Cardiac muscle cell (in vitro differentiated cells and primary cell): Measurements from ENCODE around the gene APOA1. TPM values are rescaled to one million over a fixed set of nuclear protein-coding genes. Genes with fewer than 3 reads are reported as not detected.

Experiments used
- DNase-seq, 2 donors: peaks; one replicate each; pipeline versions ENCODE4 v3.0.0 to v3.0.0-alpha.2; 2010 to 2017; ENCODE audit warnings: low read depth in 1 of 2, low spot score in 1 of 2
- H3K27ac ChIP-seq: fragments of 200-600 bp; sonication (generic); 2 replicates; pipeline ENCODE4 v1.5.1; 2016
- H3K27me3 ChIP-seq: fragments of 200-600 bp; sonication (generic); 2 replicates; pipeline ENCODE4 v1.6.0; 2016; ENCODE audit warnings: control low read depth
- H3K36me3 ChIP-seq: fragments of 200-600 bp; sonication (generic); 2 replicates; pipeline ENCODE4 v1.5.1; 2016; ENCODE audit warnings: control low read depth
- H3K4me1 ChIP-seq: fragments of 200-600 bp; sonication (generic); 2 replicates; pipeline ENCODE4 v1.8.1; 2017; ENCODE audit warnings: low read depth, mild to moderate bottlenecking, mixed run types
- H3K4me3 ChIP-seq: fragments of 200-600 bp; sonication (generic); 2 replicates; pipeline ENCODE4 v1.5.1; 2016; ENCODE audit warnings: mild to moderate bottlenecking
- H3K9me3 ChIP-seq: fragments of 200-600 bp; sonication (generic); 2 replicates; pipeline ENCODE4 v1.5.1; 2017; ENCODE audit warnings: low read depth, mild to moderate bottlenecking, control low read depth
- polyA plus RNA-seq: library from polyadenylated mRNA; unstranded; fragments of >200 nt; fragmentation: Nextera tagmentation; extraction: Ambion mirVana; gene quantifications from 2 replicates; pipeline ENCODE4 v1.2.1, GENCODE V29; 2016
- total RNA-seq: library from RNA; depleted of rRNA; stranded (reverse); fragments of >200 nt; gene quantifications from 2 replicates; pipeline ENCODE4 v1.2.3, GENCODE V29; 2016
- TF ChIP-seq, protein P1 (sequence below): IDR thresholded peaks from 2 replicates; pipeline ENCODE4 v1.5.1; 2012; ENCODE audit warnings: low read depth, mild to moderate bottlenecking, low read length

The APOA1 gene
- total and polyA plus RNA-seq, 2 experiments from 2014 or later = 56.3 to 117 TPM

DNA sequence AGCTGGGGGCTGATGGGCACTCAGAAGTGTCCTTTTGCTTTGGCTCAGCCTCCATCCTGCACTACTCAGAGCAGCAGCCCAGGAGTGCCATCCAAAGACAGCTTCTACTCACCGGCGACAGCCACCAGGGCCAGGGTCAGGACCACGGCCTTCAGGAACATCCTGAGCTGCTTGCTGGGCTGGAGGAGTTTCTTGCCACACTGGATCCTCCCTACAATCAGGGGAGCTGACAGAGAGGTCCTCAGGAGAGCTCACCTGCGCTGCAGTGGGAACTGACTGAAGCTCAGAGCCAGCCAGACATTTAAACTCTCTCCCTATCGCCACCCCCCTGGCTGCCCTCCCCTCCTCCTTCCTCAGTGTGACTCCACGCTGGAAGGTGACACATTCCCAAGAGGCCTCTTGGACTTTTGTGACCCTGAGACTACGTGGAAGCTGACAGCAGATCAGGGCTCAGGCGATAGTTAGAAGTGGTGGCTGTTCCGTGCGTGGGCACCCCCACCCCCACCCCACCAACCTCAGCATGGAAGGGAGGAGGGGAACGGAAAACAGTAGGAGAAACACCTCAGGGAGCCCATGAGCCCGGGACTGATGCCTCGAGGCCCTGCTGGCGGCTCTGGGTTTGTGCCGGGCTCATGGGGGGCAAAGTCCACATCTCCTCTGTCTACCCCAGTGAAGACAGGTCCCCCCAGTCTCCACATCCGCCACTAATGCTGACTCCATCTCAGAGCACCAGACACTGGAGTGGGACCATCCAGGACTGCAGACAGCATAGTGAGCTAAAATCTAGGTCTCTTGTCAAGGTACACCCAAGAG lies 14.2 kb downstream of the APOA1 start, which contains the start of gene APOA4:
Gene APOA4 (minus strand): TSS at position 274 of the 813 bp plus-strand sequence. CDS start 113 bp downstream, at position 161.
- Histone ChIP-seq H3K27me3 (no peaks in the 10 kb centered on the region), H3K4me3 (no peak within 1 kb of the TSS), H3K9me3 (no peaks in the 10 kb centered on the region), H3K4me1 (peaks cover 22% of the 10 kb centered on the region), H3K27ac (peak within 1 kb of the TSS; percentile 10), H3K36me3 (no peaks in the 10 kb centered on the region)
- TF ChIP-seq, protein P1, sequence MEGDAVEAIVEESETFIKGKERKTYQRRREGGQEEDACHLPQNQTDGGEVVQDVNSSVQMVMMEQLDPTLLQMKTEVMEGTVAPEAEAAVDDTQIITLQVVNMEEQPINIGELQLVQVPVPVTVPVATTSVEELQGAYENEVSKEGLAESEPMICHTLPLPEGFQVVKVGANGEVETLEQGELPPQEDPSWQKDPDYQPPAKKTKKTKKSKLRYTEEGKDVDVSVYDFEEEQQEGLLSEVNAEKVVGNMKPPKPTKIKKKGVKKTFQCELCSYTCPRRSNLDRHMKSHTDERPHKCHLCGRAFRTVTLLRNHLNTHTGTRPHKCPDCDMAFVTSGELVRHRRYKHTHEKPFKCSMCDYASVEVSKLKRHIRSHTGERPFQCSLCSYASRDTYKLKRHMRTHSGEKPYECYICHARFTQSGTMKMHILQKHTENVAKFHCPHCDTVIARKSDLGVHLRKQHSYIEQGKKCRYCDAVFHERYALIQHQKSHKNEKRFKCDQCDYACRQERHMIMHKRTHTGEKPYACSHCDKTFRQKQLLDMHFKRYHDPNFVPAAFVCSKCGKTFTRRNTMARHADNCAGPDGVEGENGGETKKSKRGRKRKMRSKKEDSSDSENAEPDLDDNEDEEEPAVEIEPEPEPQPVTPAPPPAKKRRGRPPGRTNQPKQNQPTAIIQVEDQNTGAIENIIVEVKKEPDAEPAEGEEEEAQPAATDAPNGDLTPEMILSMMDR = no peak
- DNase-seq = peak in 1 of 2 donors; percentile 45

DNA sequence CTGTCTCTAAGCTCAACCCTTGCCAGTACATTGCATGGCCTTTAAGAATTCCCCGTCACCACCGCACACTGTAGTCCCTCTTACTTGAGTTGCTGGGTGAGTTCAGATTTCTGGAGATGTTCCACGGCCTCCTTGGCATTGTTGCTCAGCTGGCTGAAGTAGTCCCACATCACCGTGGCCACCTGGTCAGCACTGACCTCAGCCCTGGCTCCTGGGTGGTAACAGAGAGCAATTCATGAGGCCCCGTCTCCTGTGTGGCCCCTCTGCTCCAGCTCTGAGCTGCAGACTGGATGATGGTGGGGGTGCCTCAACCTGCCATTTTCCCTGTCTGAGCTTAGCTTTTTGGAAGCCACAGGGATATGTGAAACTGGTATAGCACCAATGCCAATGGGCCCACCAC lies 14.8 kb downstream of the APOA1 start:
- no peak overlapping the region for H3K27ac ChIP-seq
- peaks cover 20% of the 10 kb centered on the region for H3K4me1 ChIP-seq
- DNase-seq = no peak
- TF ChIP-seq, protein P1 = no peak
- no peaks in the 10 kb centered on the region for H3K27me3 ChIP-seq
- H3K36me3 ChIP-seq = no peaks in the 10 kb centered on the region
- no peak overlapping the region for H3K4me3 ChIP-seq
- no peaks in the 10 kb centered on the region for H3K9me3 ChIP-seq

- H3K4me1 ChIP-seq = peaks cover 12% of the 10 kb centered on the region
- no peaks in the 10 kb centered on the region for H3K27me3 ChIP-seq
- H3K27ac ChIP-seq = no peak overlapping the region
- TF ChIP-seq, protein P1 = no peak
- no peak overlapping the region for H3K4me3 ChIP-seq
- H3K36me3 ChIP-seq = no peaks in the 10 kb centered on the region
- DNase-seq = no peak
- no peaks in the 10 kb centered on the region for H3K9me3 ChIP-seq
Observed at GRCh38 chr11:116821050-116821918, 16.1 kb downstream of the APOA1 start.

DNA sequence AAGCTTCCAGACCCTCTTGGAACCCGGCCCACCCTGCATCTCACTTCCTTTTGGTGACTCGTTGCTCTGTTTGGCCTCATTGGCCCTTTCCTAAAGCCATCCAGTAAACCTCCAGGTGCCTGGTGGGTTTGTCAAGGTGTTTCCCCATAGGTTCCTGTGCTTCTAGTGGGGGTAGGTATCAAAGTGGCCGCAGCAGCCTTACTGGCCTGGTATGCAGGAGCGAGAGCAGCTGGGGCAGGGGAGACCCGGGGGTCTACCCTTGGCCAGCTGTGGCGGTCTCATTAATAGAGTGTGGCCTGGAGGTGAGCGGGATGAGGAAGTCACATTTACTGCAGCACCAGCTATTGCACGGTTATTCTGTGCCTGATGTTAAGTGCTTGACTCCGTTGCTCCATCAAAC lies 18.4 kb downstream of the APOA1 start:
- Histone ChIP-seq H3K4me1 (peaks cover 10% of the 10 kb centered on the region), H3K9me3 (no peaks in the 10 kb centered on the region), H3K36me3 (no peaks in the 10 kb centered on the region), H3K4me3 (no peak overlapping the region), H3K27ac (no peak overlapping the region), H3K27me3 (no peaks in the 10 kb centered on the region)
- TF ChIP-seq, protein P1 = no peak
- DNase-seq = no peak

DNA sequence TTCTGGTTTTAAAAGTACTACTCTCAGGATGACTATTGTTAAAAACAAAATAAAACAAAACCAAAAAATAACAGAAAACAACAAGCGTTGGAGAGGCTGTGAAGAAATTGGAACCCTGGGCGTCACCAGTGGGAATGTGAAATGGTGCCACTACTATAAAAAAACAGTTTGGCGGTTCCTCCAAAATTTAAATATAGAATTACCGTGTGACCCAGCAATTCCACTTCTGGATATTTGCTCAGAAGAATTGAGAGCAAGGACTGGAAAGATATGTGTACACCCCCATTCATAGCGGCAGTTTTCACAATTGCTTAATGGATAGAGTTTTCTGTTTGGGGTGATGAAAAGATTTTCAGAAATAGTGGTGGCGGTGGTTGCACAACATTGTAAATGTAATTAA lies 22.9 kb downstream of the APOA1 start:
- TF ChIP-seq, protein P1 = no peak
- Histone ChIP-seq H3K4me3 (no peak overlapping the region), H3K27me3 (no peaks in the 10 kb centered on the region)

More for the DNA sequence above, 22.9 kb downstream of the APOA1 start:
- no peak for DNase-seq
- Histone ChIP-seq H3K9me3 (no peaks in the 10 kb centered on the region), H3K27ac (no peak overlapping the region), H3K4me1 (no peaks in the 10 kb centered on the region), H3K36me3 (no peaks in the 10 kb centered on the region)
